IPS-18a (cell line): ENCODE results near the gene MOB3C.
"Not testable (repeated sequence)": the region's sequence is repeated elsewhere in the genome, so short reads cannot be mapped to it uniquely, and the experiment has no call there.

Source experiments
- H3K27ac ChIP-seq: one replicate; pipeline ENCODE4 v1.5.1; 2013; ENCODE audit warnings: low read length
- H3K27me3 ChIP-seq: one replicate; pipeline ENCODE4 v1.6.1; 2013; ENCODE audit warnings: mild to moderate bottlenecking, low read length; ENCODE audit not compliant: control insufficient read depth, insufficient read depth
- H3K36me3 ChIP-seq: one replicate; pipeline ENCODE4 v1.6.1; 2013; ENCODE audit warnings: low read depth, low read length; ENCODE audit not compliant: control insufficient read depth
- H3K4me1 ChIP-seq: one replicate; pipeline ENCODE4 v1.6.1; 2013; ENCODE audit warnings: low read depth, low read length; ENCODE audit not compliant: control insufficient read depth
- H3K4me3 ChIP-seq: one replicate; pipeline ENCODE4 v1.5.1; 2013; ENCODE audit warnings: low read length
- H3K9ac ChIP-seq: one replicate; pipeline ENCODE4 v1.6.1; 2013; ENCODE audit warnings: mild to moderate bottlenecking, low read length, moderate library complexity
- H3K9me3 ChIP-seq: one replicate; pipeline ENCODE4 v1.6.1; 2013; ENCODE audit warnings: low read depth, low read length; ENCODE audit not compliant: control insufficient read depth

MOB3C gene

GRCh38 chr1:46616277-46617107 is at the start of gene MOB3C:
TSS of gene MOB3C (minus strand) at chr1:46616811. CDS start at chr1:46613321, 3,490 bp downstream.
- Histone ChIP-seq H3K27ac (no peak within 1 kb of the TSS), H3K4me3 (peak within 1 kb of the TSS; percentile 72), H3K9me3 (no peaks in the 10 kb centered on the region), H3K27me3 (peaks cover 15% of the 10 kb centered on the region), H3K36me3 (no peaks in the 10 kb centered on the region), H3K9ac (peak within 1 kb of the TSS; percentile 58), H3K4me1 (peaks cover 31% of the 10 kb centered on the region)

- no peaks in the 10 kb centered on the region for H3K27me3 ChIP-seq
- no peak overlapping the region for H3K27ac ChIP-seq
- H3K36me3 ChIP-seq, result peaks cover 12% of the 10 kb centered on the region
- peaks cover 18% of the 10 kb centered on the region for H3K4me1 ChIP-seq
- no peaks in the 10 kb centered on the region for H3K9me3 ChIP-seq
- H3K4me3 ChIP-seq, result no peak overlapping the region
- no peak overlapping the region for H3K9ac ChIP-seq
Observed at GRCh38 chr1:46665983-46666382, 49.4 kb upstream of the MOB3C start.

GRCh38 chr1:46662919-46663318 is 46.3 kb upstream of the MOB3C start:
- H3K27ac ChIP-seq, H3K27me3 ChIP-seq, H3K4me3 ChIP-seq, H3K9ac ChIP-seq, H3K9me3 ChIP-seq: not testable (repeated sequence)
- Histone ChIP-seq H3K4me1 (peaks cover 13% of the 10 kb centered on the region), H3K36me3 (peaks cover 19% of the 10 kb centered on the region)

- H3K4me3 ChIP-seq, H3K27ac ChIP-seq, H3K9me3 ChIP-seq, H3K9ac ChIP-seq, H3K27me3 ChIP-seq, H3K4me1 ChIP-seq: not testable (repeated sequence)
- H3K36me3 ChIP-seq, result peaks cover 42% of the 10 kb centered on the region
Observed at GRCh38 chr1:46660116-46660515, 43.5 kb upstream of the MOB3C start.

- H3K9me3 ChIP-seq, result no peaks in the 10 kb centered on the region
- H3K27ac ChIP-seq, result no peak overlapping the region
- no peak overlapping the region for H3K4me3 ChIP-seq
- H3K36me3 ChIP-seq, result peaks cover 34% of the 10 kb centered on the region
- no peaks in the 10 kb centered on the region for H3K27me3 ChIP-seq
- no peak overlapping the region for H3K9ac ChIP-seq
- no peaks in the 10 kb centered on the region for H3K4me1 ChIP-seq
Observed at GRCh38 chr1:46659307-46659870, 42.8 kb upstream of the MOB3C start.

GRCh38 chr1:46657775-46658174 is 41.2 kb upstream of the MOB3C start:
- Histone ChIP-seq H3K36me3 (peaks cover 29% of the 10 kb centered on the region), H3K9ac (no peak overlapping the region), H3K4me3 (no peak overlapping the region), H3K27ac (no peak overlapping the region), H3K27me3 (no peaks in the 10 kb centered on the region), H3K4me1 (no peaks in the 10 kb centered on the region), H3K9me3 (no peaks in the 10 kb centered on the region)

GRCh38 chr1:46656643-46657042 is 40.0 kb upstream of the MOB3C start:
- Histone ChIP-seq H3K9ac (no peak overlapping the region), H3K27me3 (no peaks in the 10 kb centered on the region), H3K9me3 (no peaks in the 10 kb centered on the region), H3K4me3 (no peak overlapping the region), H3K36me3 (peaks cover 36% of the 10 kb centered on the region), H3K27ac (no peak overlapping the region), H3K4me1 (no peaks in the 10 kb centered on the region)

- Histone ChIP-seq H3K9me3 (no peaks in the 10 kb centered on the region), H3K4me1 (no peaks in the 10 kb centered on the region), H3K27me3 (no peaks in the 10 kb centered on the region), H3K9ac (no peak overlapping the region), H3K36me3 (peaks cover 36% of the 10 kb centered on the region), H3K4me3 (no peak overlapping the region), H3K27ac (no peak overlapping the region)
Observed at GRCh38 chr1:46655848-46656247, 39.2 kb upstream of the MOB3C start.

- H3K4me3 ChIP-seq, H3K4me1 ChIP-seq, H3K9ac ChIP-seq, H3K9me3 ChIP-seq, H3K27me3 ChIP-seq, H3K27ac ChIP-seq: not testable (repeated sequence)
- H3K36me3 ChIP-seq, result peaks cover 46% of the 10 kb centered on the region
Observed at GRCh38 chr1:46654698-46655097, 38.1 kb upstream of the MOB3C start.

- Histone ChIP-seq H3K27ac (no peak overlapping the region), H3K4me1 (no peaks in the 10 kb centered on the region), H3K9me3 (peaks cover 12% of the 10 kb centered on the region), H3K27me3 (no peaks in the 10 kb centered on the region), H3K9ac (no peak overlapping the region), H3K36me3 (peaks cover 48% of the 10 kb centered on the region), H3K4me3 (no peak overlapping the region)
Observed at GRCh38 chr1:46654012-46654411, 37.4 kb upstream of the MOB3C start.

- H3K9me3 ChIP-seq, result peaks cover 12% of the 10 kb centered on the region
- H3K9ac ChIP-seq, result no peak overlapping the region
- H3K27ac ChIP-seq, result no peak overlapping the region
- no peaks in the 10 kb centered on the region for H3K4me1 ChIP-seq
- H3K36me3 ChIP-seq, result peaks cover 48% of the 10 kb centered on the region
- no peak overlapping the region for H3K4me3 ChIP-seq
- H3K27me3 ChIP-seq, result no peaks in the 10 kb centered on the region
Observed at GRCh38 chr1:46653405-46653958, 36.9 kb upstream of the MOB3C start.
